GM23338 (cell line): ENCODE data around the gene CACUL1. TPM values are rescaled to one million over a fixed set of nuclear protein-coding genes. Genes with fewer than 3 reads are reported as not detected.

ENCODE experiments used
- ATAC-seq: fragments of 200-7000 bp; cut with Tn5 transposase; 3 replicates; pipeline ENCODE4 v1.9.1; 2020
- DNase-seq: peaks from one replicate; pipeline ENCODE4 v3.0.0-alpha.2; 2015; ENCODE audit warnings: low spot score
- H2AFZ ChIP-seq: fragments of 200-600 bp; sonication (generic); 2 replicates; pipeline ENCODE4 v1.8.0; 2016; ENCODE audit warnings: antibody characterized with exemption, mild to moderate bottlenecking, moderate library complexity
- H3F3A ChIP-seq: fragments of 200-600 bp; sonication (generic); replicated peaks from 2 replicates; pipeline ENCODE4 v1.8.0; 2017; ENCODE audit warnings: antibody characterized with exemption, mixed run types, low read depth
- H3K27ac ChIP-seq: fragments of 200-600 bp; sonication (generic); 2 replicates; pipeline ENCODE4 v1.6.1; 2016; ENCODE audit warnings: low read depth
- H3K27me3 ChIP-seq: fragments of 200-600 bp; sonication (generic); 2 replicates; pipeline ENCODE4 v1.8.0; 2016; ENCODE audit warnings: mild to moderate bottlenecking, mixed run types, moderate library complexity; ENCODE audit not compliant: insufficient read depth
- H3K36me3 ChIP-seq: fragments of 200-600 bp; sonication (generic); 2 replicates; pipeline ENCODE4 v1.8.0; 2016; ENCODE audit warnings: mild to moderate bottlenecking; ENCODE audit not compliant: insufficient read depth
- H3K4me1 ChIP-seq: fragments of 200-600 bp; sonication (generic); 2 replicates; pipeline ENCODE4 v1.8.0; 2016; ENCODE audit warnings: mild to moderate bottlenecking, moderate library complexity; ENCODE audit not compliant: insufficient read depth
- H3K4me2 ChIP-seq: fragments of 200-600 bp; sonication (generic); 2 replicates; pipeline ENCODE4 v1.7.1; 2017; ENCODE audit warnings: mixed run types
- H3K4me3 ChIP-seq: fragments of 200-600 bp; sonication (generic); 2 replicates; pipeline ENCODE4 v1.6.1; 2016; ENCODE audit warnings: mixed run types
- H3K79me2 ChIP-seq: fragments of 200-600 bp; sonication (generic); replicated peaks from 2 replicates; pipeline ENCODE4 v1.8.0; 2017; ENCODE audit warnings: mild to moderate bottlenecking; ENCODE audit not compliant: insufficient read depth
- H3K9me2 ChIP-seq: fragments of 200-600 bp; sonication (generic); 2 replicates; pipeline ENCODE4 v1.8.0; 2017; ENCODE audit not compliant: insufficient read depth
- H4K20me1 ChIP-seq: fragments of 200-600 bp; sonication (generic); replicated peaks from 2 replicates; pipeline ENCODE4 v1.8.0; 2017; ENCODE audit warnings: mild to moderate bottlenecking; ENCODE audit not compliant: insufficient read depth
- H3K27ac Mint-ChIP-seq: 2 replicates; pipeline ENCODE4 v1.8.0; 2020; ENCODE audit warnings: inconsistent platforms, mild to moderate bottlenecking, moderate library complexity, mixed read lengths
- H3K27me3 Mint-ChIP-seq: 3 replicates; pipeline ENCODE4 v1.8.0; 2022; ENCODE audit warnings: low read depth, mild to moderate bottlenecking, moderate library complexity, mixed read lengths, inconsistent platforms; ENCODE audit not compliant: insufficient read depth, poor library complexity
- H3K36me3 Mint-ChIP-seq: 3 replicates; pipeline ENCODE4 v1.8.0; 2021; ENCODE audit warnings: low read depth, mild to moderate bottlenecking, inconsistent platforms, moderate library complexity, mixed read lengths
- H3K4me1 Mint-ChIP-seq: 3 replicates; pipeline ENCODE4 v1.8.0; 2020; ENCODE audit warnings: mild to moderate bottlenecking, inconsistent platforms, mixed read lengths
- H3K4me3 Mint-ChIP-seq: 3 replicates; pipeline ENCODE4 v1.8.0; 2021; ENCODE audit warnings: moderate library complexity, mild to moderate bottlenecking, inconsistent platforms, mixed read lengths
- H3K9me3 Mint-ChIP-seq: 3 replicates; pipeline ENCODE4 v1.8.0; 2020; ENCODE audit warnings: moderate library complexity, mild to moderate bottlenecking, inconsistent platforms, mixed read lengths
- CREB1 ChIP-seq: fragments of 250-450 bp; sonication (Bioruptor Pico); IDR thresholded peaks from 2 replicates; pipeline ENCODE4 v1.5.0; 2020; ENCODE audit warnings: low read depth, mild to moderate bottlenecking, moderate library complexity
- EZH2phosphoT487 ChIP-seq: fragments of 200-600 bp; sonication (generic); IDR thresholded peaks from one replicate; pipeline ENCODE4 v1.8.1; 2018; ENCODE audit warnings: antibody characterized with exemption; ENCODE audit not compliant: unreplicated experiment
- JUNB ChIP-seq: IDR thresholded peaks from one replicate; pipeline ENCODE4 v1.6.1; 2016; ENCODE audit warnings: antibody characterized with exemption; ENCODE audit not compliant: unreplicated experiment
- NANOG ChIP-seq: IDR thresholded peaks from 2 replicates; pipeline ENCODE4 v1.6.1; 2016; ENCODE audit warnings: antibody characterized with exemption, borderline replicate concordance
- STAT1 ChIP-seq: IDR thresholded peaks from one replicate; pipeline ENCODE4 v1.6.1; 2016; ENCODE audit warnings: antibody characterized with exemption; ENCODE audit not compliant: unreplicated experiment
- ZNF114 ChIP-seq: fragments of 250-450 bp; sonication (Bioruptor Pico); IDR thresholded peaks from 2 replicates; pipeline ENCODE4 v1.5.0; 2020; ENCODE audit warnings: mild to moderate bottlenecking, moderate library complexity
- ZNF331 ChIP-seq: fragments of 250-450 bp; sonication (Bioruptor Pico); IDR thresholded peaks from 2 replicates; pipeline ENCODE4 v1.5.0; 2020; ENCODE audit warnings: low read depth, mild to moderate bottlenecking, moderate library complexity
- polyA plus RNA-seq: library from polyadenylated mRNA; unstranded; fragments of >200 nt; fragmentation: Nextera tagmentation; extraction: Ambion mirVana; gene quantifications from 2 replicates; pipeline ENCODE4 v1.2.1, GENCODE V29; 2016
- total RNA-seq: library from RNA; depleted of rRNA; stranded (reverse); fragments of >200 nt; shearing (Covaris generic); gene quantifications from 2 replicates; pipeline ENCODE4 v1.2.3, GENCODE V29; 2014
- TF ChIP-seq, protein P1 (sequence below): IDR thresholded peaks from 2 replicates; pipeline ENCODE4 v1.6.1; 2016; ENCODE audit warnings: antibody characterized with exemption
- TF ChIP-seq, protein P2 (sequence below), 2 experiments: fragments of 200-600 bp in 1 of 2; sonication (generic) in 1 of 2; conservative IDR thresholded peaks; 2 replicates each; pipeline versions ENCODE4 v1.5.1 to v1.6.1; 2016 to 2017; ENCODE audit warnings: antibody characterized with exemption in 2 of 2, low read depth in 2 of 2, mild to moderate bottlenecking in 2 of 2, moderate library complexity in 1 of 2
- TF ChIP-seq, protein P3 (sequence below): fragments of 250-450 bp; sonication (Bioruptor Pico); IDR thresholded peaks from 2 replicates; pipeline ENCODE4 v1.5.0; 2020; ENCODE audit warnings: mild to moderate bottlenecking, moderate library complexity

The CACUL1 gene
- total and polyA plus RNA-seq, 2 experiments from 2014 or later, result 46.4 to 59.4 TPM

DNA sequence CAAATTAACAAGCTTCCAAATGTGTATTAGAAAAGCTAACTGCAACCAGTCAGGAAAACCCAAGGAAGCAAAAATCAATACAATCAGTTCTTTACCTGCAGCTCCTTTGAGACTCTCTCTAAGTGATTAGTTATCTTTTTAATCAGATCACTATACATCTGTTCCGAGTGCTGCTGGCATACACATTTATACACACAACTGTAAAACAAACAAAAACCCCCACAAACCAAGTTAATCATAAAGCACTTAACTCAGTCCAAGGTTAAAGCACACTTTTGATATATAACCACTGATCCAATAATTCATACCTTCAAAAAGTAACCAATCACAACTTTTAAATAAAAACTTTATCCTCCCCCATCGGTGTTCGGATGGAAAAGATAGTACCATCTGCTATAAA, 25.6 kb downstream of the CACUL1 start:
- TF ChIP-seq NANOG (no peak), ZNF331 (CRISPR knock-in tag) (no peak), CREB1 (CRISPR knock-in tag) (no peak)
- TF ChIP-seq, protein P1, sequence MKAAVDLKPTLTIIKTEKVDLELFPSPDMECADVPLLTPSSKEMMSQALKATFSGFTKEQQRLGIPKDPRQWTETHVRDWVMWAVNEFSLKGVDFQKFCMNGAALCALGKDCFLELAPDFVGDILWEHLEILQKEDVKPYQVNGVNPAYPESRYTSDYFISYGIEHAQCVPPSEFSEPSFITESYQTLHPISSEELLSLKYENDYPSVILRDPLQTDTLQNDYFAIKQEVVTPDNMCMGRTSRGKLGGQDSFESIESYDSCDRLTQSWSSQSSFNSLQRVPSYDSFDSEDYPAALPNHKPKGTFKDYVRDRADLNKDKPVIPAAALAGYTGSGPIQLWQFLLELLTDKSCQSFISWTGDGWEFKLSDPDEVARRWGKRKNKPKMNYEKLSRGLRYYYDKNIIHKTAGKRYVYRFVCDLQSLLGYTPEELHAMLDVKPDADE, result no peak
- TF ChIP-seq, protein P2, sequence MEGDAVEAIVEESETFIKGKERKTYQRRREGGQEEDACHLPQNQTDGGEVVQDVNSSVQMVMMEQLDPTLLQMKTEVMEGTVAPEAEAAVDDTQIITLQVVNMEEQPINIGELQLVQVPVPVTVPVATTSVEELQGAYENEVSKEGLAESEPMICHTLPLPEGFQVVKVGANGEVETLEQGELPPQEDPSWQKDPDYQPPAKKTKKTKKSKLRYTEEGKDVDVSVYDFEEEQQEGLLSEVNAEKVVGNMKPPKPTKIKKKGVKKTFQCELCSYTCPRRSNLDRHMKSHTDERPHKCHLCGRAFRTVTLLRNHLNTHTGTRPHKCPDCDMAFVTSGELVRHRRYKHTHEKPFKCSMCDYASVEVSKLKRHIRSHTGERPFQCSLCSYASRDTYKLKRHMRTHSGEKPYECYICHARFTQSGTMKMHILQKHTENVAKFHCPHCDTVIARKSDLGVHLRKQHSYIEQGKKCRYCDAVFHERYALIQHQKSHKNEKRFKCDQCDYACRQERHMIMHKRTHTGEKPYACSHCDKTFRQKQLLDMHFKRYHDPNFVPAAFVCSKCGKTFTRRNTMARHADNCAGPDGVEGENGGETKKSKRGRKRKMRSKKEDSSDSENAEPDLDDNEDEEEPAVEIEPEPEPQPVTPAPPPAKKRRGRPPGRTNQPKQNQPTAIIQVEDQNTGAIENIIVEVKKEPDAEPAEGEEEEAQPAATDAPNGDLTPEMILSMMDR (conservative IDR thresholded peaks at IDR 0.05; ENCODE audit: low read depth in 2 of 2), result no peak
- Histone ChIP-seq H3F3A (no peaks in the 10 kb centered on the region), H4K20me1 (peaks cover 55% of the 10 kb centered on the region), H3K4me1 (peaks cover 25% of the 10 kb centered on the region), H3K79me2 (peaks cover 98% of the 10 kb centered on the region), H3K4me2 (no peak overlapping the region), H3K9me2 (no peaks in the 10 kb centered on the region), H3K27ac (no peak overlapping the region), H3K4me3 (no peak overlapping the region), H3K27me3 (no peaks in the 10 kb centered on the region), H3K36me3 (no peaks in the 10 kb centered on the region), H2AFZ (no peak overlapping the region)
- Mint-ChIP-seq H3K36me3 (peaks cover 8% of the 10 kb centered on the region), H3K4me3 (no peak overlapping the region), H3K4me1 (peaks cover 31% of the 10 kb centered on the region), H3K9me3 (no peaks in the 10 kb centered on the region), H3K27ac (no peak overlapping the region), H3K27me3 (peaks cover 2% of the 10 kb centered on the region)
- ATAC-seq, result no peak
- DNase-seq, result no peak

DNA sequence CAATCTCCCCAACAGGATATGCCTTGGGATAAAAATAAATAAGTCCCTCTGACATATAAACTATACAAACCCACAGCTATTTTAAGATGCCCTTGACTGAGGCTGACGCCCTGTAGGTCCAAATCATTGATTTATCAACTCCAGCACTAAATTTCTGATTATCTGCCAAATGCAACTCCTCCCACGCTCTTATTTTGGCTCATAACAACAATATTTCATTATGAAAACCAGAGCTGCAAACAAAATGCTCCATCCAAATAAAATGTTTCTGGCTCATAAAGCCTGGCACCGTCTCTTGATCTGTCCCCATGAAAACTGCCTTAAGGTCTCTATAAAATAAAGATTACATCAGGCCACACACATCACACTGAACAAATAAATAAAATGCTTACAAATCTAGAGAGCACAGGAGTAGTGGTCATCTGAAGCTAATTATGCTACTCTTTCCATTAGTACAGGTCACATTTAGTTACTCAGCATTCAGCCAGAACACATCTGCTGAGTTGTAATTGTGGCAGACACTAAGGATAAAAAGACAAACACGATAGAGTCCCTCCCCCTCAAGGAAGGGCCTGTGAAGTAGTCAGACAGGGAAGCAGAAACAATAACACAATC, 28.8 kb downstream of the CACUL1 start:
- Histone ChIP-seq H3F3A (no peaks in the 10 kb centered on the region), H3K4me1 (no peaks in the 10 kb centered on the region), H3K79me2 (peaks cover 84% of the 10 kb centered on the region), H3K27me3 (no peaks in the 10 kb centered on the region), H3K4me2 (no peak overlapping the region), H3K4me3 (no peak overlapping the region), H3K36me3 (no peaks in the 10 kb centered on the region), H2AFZ (no peak overlapping the region), H4K20me1 (peaks cover 24% of the 10 kb centered on the region), H3K9me2 (no peaks in the 10 kb centered on the region), H3K27ac (no peak overlapping the region)
- peaks cover 6% of the 10 kb centered on the region; the same call in 2 of the 3 replicates for H3K4me1 Mint-ChIP-seq
- no peak for DNase-seq
- peaks cover 8% of the 10 kb centered on the region for H3K36me3 Mint-ChIP-seq
- H3K4me3 Mint-ChIP-seq, result no peak overlapping the region
- no peak for ATAC-seq
- H3K9me3 Mint-ChIP-seq, result no peaks in the 10 kb centered on the region
- no peak overlapping the region for H3K27ac Mint-ChIP-seq
- H3K27me3 Mint-ChIP-seq, result no peaks in the 10 kb centered on the region
- TF ChIP-seq EZH2phosphoT487, result no peak
- TF ChIP-seq JUNB, result no peak
- no peak for TF ChIP-seq ZNF114
- no peak for TF ChIP-seq ZNF331 (CRISPR knock-in tag)
- TF ChIP-seq STAT1, result no peak
- TF ChIP-seq, protein P3, sequence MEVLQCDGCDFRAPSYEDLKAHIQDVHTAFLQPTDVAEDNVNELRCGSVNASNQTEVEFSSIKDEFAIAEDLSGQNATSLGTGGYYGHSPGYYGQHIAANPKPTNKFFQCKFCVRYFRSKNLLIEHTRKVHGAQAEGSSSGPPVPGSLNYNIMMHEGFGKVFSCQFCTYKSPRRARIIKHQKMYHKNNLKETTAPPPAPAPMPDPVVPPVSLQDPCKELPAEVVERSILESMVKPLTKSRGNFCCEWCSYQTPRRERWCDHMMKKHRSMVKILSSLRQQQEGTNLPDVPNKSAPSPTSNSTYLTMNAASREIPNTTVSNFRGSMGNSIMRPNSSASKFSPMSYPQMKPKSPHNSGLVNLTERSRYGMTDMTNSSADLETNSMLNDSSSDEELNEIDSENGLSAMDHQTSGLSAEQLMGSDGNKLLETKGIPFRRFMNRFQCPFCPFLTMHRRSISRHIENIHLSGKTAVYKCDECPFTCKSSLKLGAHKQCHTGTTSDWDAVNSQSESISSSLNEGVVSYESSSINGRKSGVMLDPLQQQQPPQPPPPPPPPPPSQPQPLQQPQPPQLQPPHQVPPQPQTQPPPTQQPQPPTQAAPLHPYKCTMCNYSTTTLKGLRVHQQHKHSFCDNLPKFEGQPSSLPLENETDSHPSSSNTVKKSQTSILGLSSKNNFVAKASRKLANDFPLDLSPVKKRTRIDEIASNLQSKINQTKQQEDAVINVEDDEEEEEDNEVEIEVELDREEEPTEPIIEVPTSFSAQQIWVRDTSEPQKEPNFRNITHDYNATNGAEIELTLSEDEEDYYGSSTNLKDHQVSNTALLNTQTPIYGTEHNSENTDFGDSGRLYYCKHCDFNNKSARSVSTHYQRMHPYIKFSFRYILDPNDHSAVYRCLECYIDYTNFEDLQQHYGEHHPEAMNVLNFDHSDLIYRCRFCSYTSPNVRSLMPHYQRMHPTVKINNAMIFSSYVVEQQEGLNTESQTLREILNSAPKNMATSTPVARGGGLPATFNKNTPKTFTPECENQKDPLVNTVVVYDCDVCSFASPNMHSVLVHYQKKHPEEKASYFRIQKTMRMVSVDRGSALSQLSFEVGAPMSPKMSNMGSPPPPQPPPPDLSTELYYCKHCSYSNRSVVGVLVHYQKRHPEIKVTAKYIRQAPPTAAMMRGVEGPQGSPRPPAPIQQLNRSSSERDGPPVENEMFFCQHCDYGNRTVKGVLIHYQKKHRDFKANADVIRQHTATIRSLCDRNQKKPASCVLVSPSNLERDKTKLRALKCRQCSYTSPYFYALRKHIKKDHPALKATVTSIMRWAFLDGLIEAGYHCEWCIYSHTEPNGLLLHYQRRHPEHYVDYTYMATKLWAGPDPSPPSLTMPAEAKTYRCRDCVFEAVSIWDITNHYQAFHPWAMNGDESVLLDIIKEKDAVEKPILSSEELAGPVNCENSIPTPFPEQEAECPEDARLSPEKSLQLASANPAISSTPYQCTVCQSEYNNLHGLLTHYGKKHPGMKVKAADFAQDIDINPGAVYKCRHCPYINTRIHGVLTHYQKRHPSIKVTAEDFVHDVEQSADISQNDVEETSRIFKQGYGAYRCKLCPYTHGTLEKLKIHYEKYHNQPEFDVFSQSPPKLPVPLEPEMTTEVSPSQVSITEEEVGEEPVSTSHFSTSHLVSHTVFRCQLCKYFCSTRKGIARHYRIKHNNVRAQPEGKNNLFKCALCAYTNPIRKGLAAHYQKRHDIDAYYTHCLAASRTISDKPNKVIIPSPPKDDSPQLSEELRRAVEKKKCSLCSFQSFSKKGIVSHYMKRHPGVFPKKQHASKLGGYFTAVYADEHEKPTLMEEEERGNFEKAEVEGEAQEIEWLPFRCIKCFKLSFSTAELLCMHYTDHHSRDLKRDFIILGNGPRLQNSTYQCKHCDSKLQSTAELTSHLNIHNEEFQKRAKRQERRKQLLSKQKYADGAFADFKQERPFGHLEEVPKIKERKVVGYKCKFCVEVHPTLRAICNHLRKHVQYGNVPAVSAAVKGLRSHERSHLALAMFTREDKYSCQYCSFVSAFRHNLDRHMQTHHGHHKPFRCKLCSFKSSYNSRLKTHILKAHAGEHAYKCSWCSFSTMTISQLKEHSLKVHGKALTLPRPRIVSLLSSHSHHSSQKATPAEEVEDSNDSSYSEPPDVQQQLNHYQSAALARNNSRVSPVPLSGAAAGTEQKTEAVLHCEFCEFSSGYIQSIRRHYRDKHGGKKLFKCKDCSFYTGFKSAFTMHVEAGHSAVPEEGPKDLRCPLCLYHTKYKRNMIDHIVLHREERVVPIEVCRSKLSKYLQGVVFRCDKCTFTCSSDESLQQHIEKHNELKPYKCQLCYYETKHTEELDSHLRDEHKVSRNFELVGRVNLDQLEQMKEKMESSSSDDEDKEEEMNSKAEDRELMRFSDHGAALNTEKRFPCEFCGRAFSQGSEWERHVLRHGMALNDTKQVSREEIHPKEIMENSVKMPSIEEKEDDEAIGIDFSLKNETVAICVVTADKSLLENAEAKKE (CRISPR knock-in tag), result no peak
- TF ChIP-seq, protein P2 (conservative IDR thresholded peaks at IDR 0.05; ENCODE audit: low read depth in 2 of 2), result no peak
